Aorta (tissue), 5 donors: ENCODE measurements around the gene NKAIN1. TPM values are rescaled to one million over a fixed set of nuclear protein-coding genes. Genes with fewer than 3 reads are reported as not detected.

ENCODE experiments used
- ATAC-seq: fragments of 200-7000 bp; cut with Tn5 transposase; one replicate; pipeline ENCODE4 v1.9.1; 2022; ENCODE audit warnings: moderate library complexity; ENCODE audit not compliant: low FRiP score
- DNase-seq, 2 donors: peaks; one replicate each; pipeline ENCODE4 v3.0.0-alpha.2; 2020
- H3K27ac ChIP-seq, 2 donors: one replicate each; pipeline ENCODE4 v1.5.1; 2013; ENCODE audit warnings: low read length in 2 of 2, mild to moderate bottlenecking in 2 of 2, moderate library complexity in 2 of 2, control low read depth in 1 of 2, inconsistent platforms in 1 of 2, low read depth in 1 of 2
- H3K27me3 ChIP-seq, 2 donors: one replicate each; pipeline ENCODE4 v1.6.1; 2013; ENCODE audit warnings: control low read depth in 1 of 2, low read length in 1 of 2, mild to moderate bottlenecking in 1 of 2, moderate library complexity in 1 of 2; ENCODE audit not compliant: insufficient read depth in 2 of 2, control insufficient read depth in 1 of 2
- H3K36me3 ChIP-seq, 2 donors: one replicate each; pipeline ENCODE4 v1.6.1; 2013; ENCODE audit warnings: control low read depth in 1 of 2, low read length in 1 of 2, mild to moderate bottlenecking in 1 of 2; ENCODE audit not compliant: insufficient read depth in 2 of 2, control insufficient read depth in 1 of 2
- H3K4me1 ChIP-seq, 2 donors: one replicate each; pipeline ENCODE4 v1.6.1; 2013; ENCODE audit warnings: low read length in 2 of 2, control low read depth in 1 of 2, mild to moderate bottlenecking in 1 of 2, moderate library complexity in 1 of 2; ENCODE audit not compliant: insufficient read depth in 2 of 2, control insufficient read depth in 1 of 2
- H3K4me3 ChIP-seq, 2 donors: one replicate each; pipeline ENCODE4 v1.5.1; 2013; ENCODE audit warnings: low read length in 2 of 2, control low read depth in 1 of 2, mild to moderate bottlenecking in 1 of 2
- H3K9me3 ChIP-seq: one replicate; pipeline ENCODE4 v1.6.1; 2013; ENCODE audit warnings: mild to moderate bottlenecking, low read length; ENCODE audit not compliant: control insufficient read depth
- WGBS, 2 donors: extraction: QIAGEN DNeasy Blood & Tissue Kit; methylation state at CpG; one replicate each; pipeline ENCODE4 v1.1.7; 2013; 5-methylcytosine and 5-hydroxymethylcytosine counted together
- intact Hi-C, 2 donors: fragments of 100-400 bp; cut with DNase I; formaldehyde crosslinking; loops; one replicate each; pipeline versions ENCODE4 v1.14.2 to v1.15.0; 2022
- polyA plus RNA-seq, 2 donors: library from polyadenylated mRNA; stranded (reverse); fragments of 200-250 nt; gene quantifications; one replicate each; pipeline ENCODE4 v1.2.3, GENCODE V29; 2013
- total RNA-seq, 2 donors: library from RNA; stranded (reverse); fragmentation: NEBNext Ultra II Directional; extraction: Animal tissue kit (Norgen Biotek cat#: 25700); gene quantifications; one replicate each; pipeline ENCODE4 v1.2.1, GENCODE V29; 2021
- donor health status: healthy with polysubstance abuse.
- donor health status: Bipolar disorder and iron deficiency.
- donor health status: DM: no; HTN: no; CAD: no.
- donor health status: DM: no; HTN: no; CAD: no.
- donor health status: DM: yes; HTN: yes; CAD: no.

NKAIN1 gene
- total and polyA plus RNA-seq, 4 donors = 0.30 TPM; not detected in 3

- intact Hi-C loops = loop anchor here (10.0 kb wide), 1 partner anchor 135 kb away; the partner anchor contains the start of genes SNRNP40 (in 2 of the 2) and ZCCHC17 (in 2 of the 2)
- no peak for DNase-seq
Observed at GRCh38 chr1:31159869-31160611, 79.6 kb downstream of the NKAIN1 start.

DNA sequence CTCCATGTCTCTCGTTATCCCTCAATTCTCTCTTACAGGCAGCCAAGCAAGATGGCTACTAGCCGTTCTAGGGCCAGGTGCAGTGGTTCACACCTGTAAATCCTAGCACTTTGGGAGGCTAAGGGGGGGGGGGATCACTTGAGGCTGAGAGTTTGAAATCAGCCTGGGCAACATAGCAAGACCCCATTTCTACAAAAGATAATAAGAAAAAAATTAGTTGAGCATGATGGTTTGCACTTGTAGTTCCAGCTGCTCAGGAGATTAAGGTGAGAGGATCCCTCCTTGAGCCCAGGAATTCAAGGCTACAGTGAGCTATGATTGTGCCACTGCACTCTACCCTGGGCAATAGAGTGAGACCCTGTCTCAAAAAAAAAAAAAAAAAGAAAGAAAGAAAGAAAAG is 80.4 kb downstream of the NKAIN1 start:
- 92% methylated on average over 2 of the region's 2 CpGs for WGBS, 2 donors
- no peaks in the 10 kb centered on the region for H3K9me3 ChIP-seq
- ATAC-seq (no peak), DNase-seq (no peak)
- intact Hi-C loops = no loop called here
- no peaks in the 10 kb centered on the region for H3K4me1 ChIP-seq
- H3K27me3 ChIP-seq = no peaks in the 10 kb centered on the region
- H3K27ac ChIP-seq = no peak overlapping the region
- H3K36me3 ChIP-seq = no peaks in the 10 kb centered on the region
- no peak overlapping the region for H3K4me3 ChIP-seq

More at GRCh38 chr1:31159869-31160611, 79.6 kb downstream of the NKAIN1 start:
- 84 to 85% methylated on average over 9 of the region's 9 CpGs for WGBS, 2 donors
- Histone ChIP-seq H3K36me3 (no peaks in the 10 kb centered on the region), H3K4me1 (no peaks in the 10 kb centered on the region), H3K27ac (no peak overlapping the region), H3K27me3 (no peaks in the 10 kb centered on the region), H3K4me3 (no peak overlapping the region), H3K9me3 (no peaks in the 10 kb centered on the region)
- no peak for ATAC-seq

- Histone ChIP-seq H3K9me3 (no peaks in the 10 kb centered on the region), H3K4me3 (peak overlapping the region; percentile 45 to 96), H3K27ac (peak overlapping the region; percentile 4 to 96), H3K4me1 (no peaks in the 10 kb centered on the region), H3K36me3 (no peaks in the 10 kb centered on the region), H3K27me3 (no peaks in the 10 kb centered on the region)
- ATAC-seq = peak; percentile 87
- intact Hi-C loops = no loop called here
- 0% methylated on average over 18 to 46 of the region's 46 CpGs for WGBS, 2 donors
- peak; percentile 72 to 88 for DNase-seq
Observed at GRCh38 chr1:31155216-31155806, 84.4 kb downstream of the NKAIN1 start.

GRCh38 chr1:31154632-31155215 is 85.0 kb downstream of the NKAIN1 start:
- H3K9me3 ChIP-seq = no peaks in the 10 kb centered on the region
- no peaks in the 10 kb centered on the region for H3K27me3 ChIP-seq
- no peaks in the 10 kb centered on the region for H3K36me3 ChIP-seq
- ATAC-seq = peak; percentile 88
- intact Hi-C loops = no loop called here
- WGBS, 2 donors = 4 to 6% methylated on average over 29 to 51 of the region's 51 CpGs
- peak overlapping the region; percentile 62 to 96 for H3K4me3 ChIP-seq
- DNase-seq = peak; percentile 86 to 93
- H3K27ac ChIP-seq = peak overlapping the region; percentile 82 to 96
- no peaks in the 10 kb centered on the region for H3K4me1 ChIP-seq

- 86% methylated on average over 19 of the region's 19 CpGs for WGBS, 2 donors
- no peak for ATAC-seq
Observed at GRCh38 chr1:31154000-31154631, 85.6 kb downstream of the NKAIN1 start.

GRCh38 chr1:31153423-31153822 is 86.3 kb downstream of the NKAIN1 start:
- Histone ChIP-seq H3K4me1 (no peaks in the 10 kb centered on the region), H3K27me3 (no peaks in the 10 kb centered on the region), H3K27ac (no peak overlapping the region), H3K9me3 (no peaks in the 10 kb centered on the region), H3K4me3 (no peak overlapping the region), H3K36me3 (no peaks in the 10 kb centered on the region)
- ATAC-seq = no peak
- WGBS, 2 donors = 96 to 100% methylated on average over 3 of the region's 3 CpGs
- intact Hi-C loops = no loop called here
- no peak for DNase-seq

More at GRCh38 chr1:31154000-31154631, 85.6 kb downstream of the NKAIN1 start:
- Histone ChIP-seq H3K9me3 (no peaks in the 10 kb centered on the region), H3K4me1 (no peaks in the 10 kb centered on the region), H3K27me3 (no peaks in the 10 kb centered on the region), H3K36me3 (no peaks in the 10 kb centered on the region), H3K4me3 (peak overlapping the region; percentile 62 to 96), H3K27ac (no peak overlapping the region)
- intact Hi-C loops = no loop called here
- DNase-seq = no peak

DNA sequence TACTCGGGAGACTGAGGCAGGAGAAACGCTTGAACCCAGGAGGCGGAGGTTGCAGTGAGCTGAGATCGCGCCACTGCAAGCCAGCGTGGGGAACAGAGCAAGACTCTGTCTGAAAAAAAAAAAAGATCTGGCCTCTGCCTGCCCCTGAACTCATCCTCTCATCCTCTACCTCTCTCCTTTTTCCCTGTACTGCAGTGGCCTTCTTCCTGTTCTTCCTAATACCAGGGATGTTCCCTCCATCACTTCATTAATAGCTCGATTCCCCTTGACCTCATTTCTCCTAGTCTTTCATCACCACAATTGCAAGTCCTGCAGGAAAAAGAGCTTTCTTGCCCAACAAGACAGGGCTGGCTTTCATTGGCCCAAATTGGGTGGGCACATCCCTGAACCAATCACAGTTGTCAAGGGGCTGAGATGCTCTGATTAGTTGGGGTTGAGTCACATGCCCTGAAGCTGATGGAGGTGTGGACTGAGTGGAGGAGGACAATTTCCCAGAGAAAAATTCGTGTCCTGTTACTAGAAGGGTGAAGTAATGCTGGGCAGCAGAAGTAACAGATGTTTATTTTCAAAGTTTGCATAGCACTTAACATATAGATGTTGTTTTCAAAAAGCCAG is 87.4 kb downstream of the NKAIN1 start:
- no peaks in the 10 kb centered on the region for H3K9me3 ChIP-seq
- intact Hi-C loops = no loop called here
- 73 to 74% methylated on average over 8 of the region's 8 CpGs for WGBS, 2 donors
- no peaks in the 10 kb centered on the region for H3K4me1 ChIP-seq
- H3K27ac ChIP-seq = no peak overlapping the region
- no peaks in the 10 kb centered on the region for H3K36me3 ChIP-seq
- no peak overlapping the region for H3K4me3 ChIP-seq
- no peaks in the 10 kb centered on the region for H3K27me3 ChIP-seq
- no peak for ATAC-seq
- DNase-seq = no peak

DNA sequence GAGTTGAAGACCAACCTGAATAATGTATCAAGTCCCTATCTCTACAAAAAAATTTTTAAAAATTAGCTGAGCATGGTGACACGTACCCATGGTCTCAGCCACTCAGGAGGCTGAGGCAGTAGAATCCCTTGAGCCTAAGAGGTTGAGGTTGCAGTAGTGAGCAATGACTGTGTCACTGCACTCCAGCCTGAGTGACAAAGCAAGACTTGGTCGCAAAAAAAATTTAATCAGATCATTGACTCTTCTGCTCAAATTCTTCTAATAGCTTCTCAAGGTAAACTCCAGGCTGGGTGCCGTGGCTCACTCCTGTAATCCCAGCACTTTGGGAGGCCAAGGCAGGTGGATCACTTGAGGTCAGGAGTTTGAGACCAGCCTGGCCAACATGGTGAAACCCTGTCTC is 88.3 kb downstream of the NKAIN1 start:
- ATAC-seq (no peak), DNase-seq (no peak)
- Histone ChIP-seq H3K4me1 (no peaks in the 10 kb centered on the region), H3K36me3 (no peaks in the 10 kb centered on the region), H3K27ac (no peak overlapping the region), H3K9me3 (no peaks in the 10 kb centered on the region), H3K27me3 (no peaks in the 10 kb centered on the region), H3K4me3 (no peak overlapping the region)
- intact Hi-C loops = no loop called here
- WGBS, 2 donors = 91% methylated on average over 3 of the region's 3 CpGs
